Kidney epithelial cell (primary cell): ENCODE measurements around the gene ITGBL1. TPM values are rescaled to one million over a fixed set of nuclear protein-coding genes. Genes with fewer than 3 reads are reported as not detected.
A peak's percentile ranks its signal among the peaks of the same experiment; 100 is the strongest.

ENCODE experiments used
- DNase-seq: peaks from one replicate; pipeline ENCODE4 v3.0.0-alpha.2; 2010; ENCODE audit warnings: low read depth
- H3K27me3 ChIP-seq: 2 replicates; pipeline ENCODE4 v1.6.0; 2011; ENCODE audit warnings: low read length; ENCODE audit not compliant: control insufficient read depth, insufficient read depth
- H3K36me3 ChIP-seq: 2 replicates; pipeline ENCODE4 v1.5.1; 2011; ENCODE audit warnings: low read length; ENCODE audit not compliant: control insufficient read depth, insufficient read depth
- H3K4me3 ChIP-seq: 2 replicates; pipeline ENCODE4 v1.5.1; 2011; ENCODE audit warnings: low read depth, mild to moderate bottlenecking, control low read depth, low read length
- total RNA-seq: library from RNA; depleted of rRNA; stranded (reverse); fragments of >200 nt; gene quantifications from 2 replicates; pipeline ENCODE4 v1.2.3, GENCODE V29; 2015
- TF ChIP-seq, protein P1 (sequence below): IDR thresholded peaks from 2 replicates; pipeline ENCODE4 v1.5.1; 2011; ENCODE audit warnings: mild to moderate bottlenecking, moderate library complexity, low read length, control low read depth, inconsistent platforms; ENCODE audit not compliant: insufficient read depth, poor library complexity, severe bottlenecking

ITGBL1 gene
- total RNA-seq, 1 donor from 2014 or later: 0.21 TPM

DNA sequence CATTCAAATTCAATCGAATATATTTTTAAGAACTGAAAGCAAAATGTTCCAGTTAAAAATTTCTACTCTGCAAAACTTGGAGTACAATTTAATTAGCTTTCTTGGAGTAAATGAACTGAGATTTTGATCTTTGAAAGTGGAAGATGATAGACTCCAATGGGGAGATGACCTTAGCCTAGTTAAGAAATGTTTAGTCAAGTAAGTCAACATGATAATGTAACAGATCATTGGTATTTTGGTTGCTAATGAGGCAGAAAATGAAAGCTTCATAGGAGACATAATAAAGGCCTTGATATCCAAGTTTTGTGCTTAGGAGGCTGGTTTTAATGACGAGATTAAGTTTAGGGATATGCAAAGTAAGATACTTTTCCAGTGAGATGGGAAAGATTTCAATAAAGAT lies 181.7 kb downstream of the ITGBL1 start:
- Histone ChIP-seq H3K27me3 (no peaks in the 10 kb centered on the region), H3K4me3 (no peak overlapping the region), H3K36me3 (no peaks in the 10 kb centered on the region)
- DNase-seq: no peak
- TF ChIP-seq, protein P1, sequence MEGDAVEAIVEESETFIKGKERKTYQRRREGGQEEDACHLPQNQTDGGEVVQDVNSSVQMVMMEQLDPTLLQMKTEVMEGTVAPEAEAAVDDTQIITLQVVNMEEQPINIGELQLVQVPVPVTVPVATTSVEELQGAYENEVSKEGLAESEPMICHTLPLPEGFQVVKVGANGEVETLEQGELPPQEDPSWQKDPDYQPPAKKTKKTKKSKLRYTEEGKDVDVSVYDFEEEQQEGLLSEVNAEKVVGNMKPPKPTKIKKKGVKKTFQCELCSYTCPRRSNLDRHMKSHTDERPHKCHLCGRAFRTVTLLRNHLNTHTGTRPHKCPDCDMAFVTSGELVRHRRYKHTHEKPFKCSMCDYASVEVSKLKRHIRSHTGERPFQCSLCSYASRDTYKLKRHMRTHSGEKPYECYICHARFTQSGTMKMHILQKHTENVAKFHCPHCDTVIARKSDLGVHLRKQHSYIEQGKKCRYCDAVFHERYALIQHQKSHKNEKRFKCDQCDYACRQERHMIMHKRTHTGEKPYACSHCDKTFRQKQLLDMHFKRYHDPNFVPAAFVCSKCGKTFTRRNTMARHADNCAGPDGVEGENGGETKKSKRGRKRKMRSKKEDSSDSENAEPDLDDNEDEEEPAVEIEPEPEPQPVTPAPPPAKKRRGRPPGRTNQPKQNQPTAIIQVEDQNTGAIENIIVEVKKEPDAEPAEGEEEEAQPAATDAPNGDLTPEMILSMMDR: no peak

DNA sequence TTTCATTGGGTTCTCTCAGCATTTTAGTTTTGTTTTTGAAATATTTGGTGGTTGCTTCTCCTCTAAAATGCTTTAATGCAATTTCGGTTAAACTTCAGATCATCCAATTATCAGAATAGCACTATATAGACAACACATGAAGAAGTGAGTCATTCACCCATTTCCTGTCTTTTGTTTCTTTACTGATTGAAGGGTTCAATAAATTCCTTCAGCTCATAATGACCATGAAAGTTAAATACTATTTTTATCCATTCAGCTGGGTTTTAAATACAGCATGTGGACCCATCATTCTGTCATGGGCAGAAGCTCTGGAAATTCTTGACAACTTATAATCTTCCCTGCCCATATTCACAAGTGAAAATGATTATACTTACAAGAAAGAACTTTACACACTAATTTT lies 187.2 kb downstream of the ITGBL1 start:
- no peak overlapping the region for H3K4me3 ChIP-seq
- no peaks in the 10 kb centered on the region for H3K27me3 ChIP-seq
- H3K36me3 ChIP-seq: no peaks in the 10 kb centered on the region
- TF ChIP-seq, protein P1: no peak
- no peak for DNase-seq

DNA sequence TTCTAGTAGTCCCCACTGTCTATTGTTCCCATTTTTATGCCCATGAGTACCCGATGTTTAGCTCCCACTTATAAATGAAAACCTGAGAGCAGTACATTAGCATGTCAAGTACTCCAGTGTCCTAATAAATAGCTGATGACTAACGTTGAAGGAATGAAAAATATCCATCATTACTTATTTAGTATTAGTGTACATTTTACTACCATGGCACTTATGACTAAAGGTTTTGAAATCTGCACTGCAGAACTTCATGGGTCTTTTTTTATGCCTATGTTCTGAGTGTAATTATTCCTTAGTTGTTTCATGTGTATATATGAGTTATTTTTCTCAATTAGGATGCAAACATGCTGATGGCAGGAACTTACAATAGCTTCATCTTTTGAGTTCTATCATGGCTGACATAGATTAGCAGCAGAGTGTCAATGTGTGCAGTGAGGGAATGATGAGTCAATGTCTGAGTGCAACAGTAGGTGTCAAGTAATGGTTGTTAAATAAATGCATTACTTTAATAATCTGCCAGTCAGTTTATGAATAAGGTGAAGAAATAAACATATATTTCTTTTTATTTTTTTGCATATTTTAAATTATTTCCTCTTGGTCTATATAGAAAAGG lies 188.4 kb downstream of the ITGBL1 start:
- H3K36me3 ChIP-seq: no peaks in the 10 kb centered on the region
- H3K4me3 ChIP-seq: no peak overlapping the region
- peak; percentile 59 for DNase-seq
- no peaks in the 10 kb centered on the region for H3K27me3 ChIP-seq
- TF ChIP-seq, protein P1: no peak

DNA sequence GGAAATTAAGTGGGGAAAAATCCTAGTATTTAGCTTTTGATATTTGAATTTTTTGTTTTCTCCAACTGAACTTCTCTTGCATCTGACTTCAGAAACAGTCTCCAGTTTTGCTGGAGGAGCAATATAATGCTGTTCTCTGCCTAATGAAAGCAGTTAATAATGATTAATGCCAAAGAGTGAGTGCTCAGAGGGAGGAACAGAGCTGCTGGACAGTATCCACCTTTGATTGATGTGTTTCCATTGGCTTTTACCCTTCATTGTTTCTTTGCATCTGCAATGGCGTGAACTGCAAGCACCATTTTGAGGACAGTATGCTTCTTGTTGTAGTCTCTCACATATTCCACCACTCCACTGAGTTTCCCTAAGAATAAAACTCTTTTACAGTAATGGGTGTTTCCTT lies 193.4 kb downstream of the ITGBL1 start:
- DNase-seq: no peak
- TF ChIP-seq, protein P1: no peak
- Histone ChIP-seq H3K27me3 (no peaks in the 10 kb centered on the region), H3K4me3 (no peak overlapping the region), H3K36me3 (no peaks in the 10 kb centered on the region)

DNA sequence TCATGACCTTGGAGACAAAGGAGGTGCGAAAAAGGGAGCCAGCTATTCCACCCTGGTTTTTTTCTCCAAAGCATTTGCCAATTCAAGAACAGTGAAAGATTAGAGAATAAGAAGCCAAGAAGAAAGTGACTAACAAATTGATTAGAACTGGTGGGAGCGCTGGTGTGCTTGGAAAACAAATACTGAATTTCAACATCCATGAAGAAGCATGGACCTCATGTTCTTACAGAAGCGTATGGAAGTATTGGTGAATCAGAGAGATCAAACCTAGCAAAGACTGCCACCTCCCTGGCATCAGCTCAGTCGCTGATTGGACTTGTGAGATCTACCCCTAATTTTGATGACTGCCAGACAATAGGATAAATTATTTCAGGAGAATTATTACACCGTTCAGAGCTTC lies 195.3 kb downstream of the ITGBL1 start:
- DNase-seq: no peak
- TF ChIP-seq, protein P1: no peak
- no peak overlapping the region for H3K4me3 ChIP-seq
- no peaks in the 10 kb centered on the region for H3K27me3 ChIP-seq
- H3K36me3 ChIP-seq: no peaks in the 10 kb centered on the region
